Measurements from ENCODE around the gene ACAT2.
"Not testable (repeated sequence)": the region's sequence is repeated elsewhere in the genome, so short reads cannot be mapped to it uniquely, and the experiment has no call there.

Gene ACAT2

GRCh38 chr6:159761873-159762680 lies at the start of gene ACAT2:
ACAT2 (plus strand) TSS chr6:159762045; CDS start chr6:159762088, 43 bp downstream.
- DNase-seq, result peak; percentile 80

- not testable (repeated sequence) for DNase-seq
Observed at GRCh38 chr6:159712389-159712788, 49.5 kb upstream of the ACAT2 start.

GRCh38 chr6:159713984-159714383 lies 47.9 kb upstream of the ACAT2 start:
- no peak for DNase-seq

- DNase-seq, result no peak
Observed at GRCh38 chr6:159714404-159714803, 47.4 kb upstream of the ACAT2 start.

GRCh38 chr6:159715166-159715565 lies 46.7 kb upstream of the ACAT2 start:
- no peak for DNase-seq

- DNase-seq, result no peak
Observed at GRCh38 chr6:159715605-159716004, 46.2 kb upstream of the ACAT2 start.

GRCh38 chr6:159716247-159717096 lies 45.4 kb upstream of the ACAT2 start:
- no peak for DNase-seq

- DNase-seq, result no peak
Observed at GRCh38 chr6:159718634-159719033, 43.2 kb upstream of the ACAT2 start.

GRCh38 chr6:159719287-159719686 lies 42.6 kb upstream of the ACAT2 start:
- DNase-seq, result no peak

GRCh38 chr6:159720708-159721107 lies 41.1 kb upstream of the ACAT2 start:
- DNase-seq, result no peak

- not testable (repeated sequence) for DNase-seq
Observed at GRCh38 chr6:159721981-159722380, 39.9 kb upstream of the ACAT2 start.

GRCh38 chr6:159722655-159723054 lies 39.2 kb upstream of the ACAT2 start:
- DNase-seq, result no peak

- no peak for DNase-seq
Observed at GRCh38 chr6:159723259-159723658, 38.6 kb upstream of the ACAT2 start.

- no peak for DNase-seq
Observed at GRCh38 chr6:159724778-159725177, 37.1 kb upstream of the ACAT2 start.

GRCh38 chr6:159725208-159725607 lies 36.6 kb upstream of the ACAT2 start:
- not testable (repeated sequence) for DNase-seq

- no peak for DNase-seq
Observed at GRCh38 chr6:159726255-159726917, 35.5 kb upstream of the ACAT2 start.

GRCh38 chr6:159726918-159727716 lies 34.7 kb upstream of the ACAT2 start, which contains the start of gene WTAP:
WTAP (plus strand) TSS chr6:159727506; CDS start chr6:159736266, 8,760 bp downstream.
- DNase-seq, result peak; percentile 88

GRCh38 chr6:159727717-159728445 lies 34.0 kb upstream of the ACAT2 start:
- no peak for DNase-seq

GRCh38 chr6:159728531-159728964 lies 33.3 kb upstream of the ACAT2 start:
- DNase-seq, result no peak

GRCh38 chr6:159729598-159730331 lies 32.1 kb upstream of the ACAT2 start:
- DNase-seq, result no peak

GRCh38 chr6:159730332-159730676 lies 31.5 kb upstream of the ACAT2 start:
- DNase-seq, result no peak

Data from T1000 (cell line).